ENCODE results near the gene CALHM6. TPM values are rescaled to one million over a fixed set of nuclear protein-coding genes. Genes with fewer than 3 reads are reported as not detected.

Gene CALHM6
- total and polyA plus RNA-seq, 2 experiments from 2014 or later: 1.2 to 1.6 TPM

DNA sequence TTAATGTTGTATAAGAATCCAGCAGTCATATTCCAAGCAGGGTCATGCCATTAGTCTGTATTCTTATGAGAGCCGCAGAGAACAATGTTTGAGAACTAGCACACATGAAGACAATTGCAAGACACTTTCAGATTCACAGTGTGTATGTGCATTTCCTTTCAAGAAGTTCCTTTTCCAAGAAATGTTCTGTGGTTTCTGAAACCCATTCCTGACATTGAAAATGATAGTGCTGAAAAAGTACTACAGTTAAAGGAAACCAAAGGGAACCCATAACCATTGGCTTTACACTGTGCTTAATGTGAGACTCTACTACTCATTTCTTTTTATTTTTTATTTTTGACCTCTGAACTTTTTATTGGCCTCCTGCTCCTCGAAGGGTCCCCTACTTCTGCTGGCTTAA, 4.2 kb upstream of the CALHM6 start (continued):
- TF ChIP-seq, protein P1, sequence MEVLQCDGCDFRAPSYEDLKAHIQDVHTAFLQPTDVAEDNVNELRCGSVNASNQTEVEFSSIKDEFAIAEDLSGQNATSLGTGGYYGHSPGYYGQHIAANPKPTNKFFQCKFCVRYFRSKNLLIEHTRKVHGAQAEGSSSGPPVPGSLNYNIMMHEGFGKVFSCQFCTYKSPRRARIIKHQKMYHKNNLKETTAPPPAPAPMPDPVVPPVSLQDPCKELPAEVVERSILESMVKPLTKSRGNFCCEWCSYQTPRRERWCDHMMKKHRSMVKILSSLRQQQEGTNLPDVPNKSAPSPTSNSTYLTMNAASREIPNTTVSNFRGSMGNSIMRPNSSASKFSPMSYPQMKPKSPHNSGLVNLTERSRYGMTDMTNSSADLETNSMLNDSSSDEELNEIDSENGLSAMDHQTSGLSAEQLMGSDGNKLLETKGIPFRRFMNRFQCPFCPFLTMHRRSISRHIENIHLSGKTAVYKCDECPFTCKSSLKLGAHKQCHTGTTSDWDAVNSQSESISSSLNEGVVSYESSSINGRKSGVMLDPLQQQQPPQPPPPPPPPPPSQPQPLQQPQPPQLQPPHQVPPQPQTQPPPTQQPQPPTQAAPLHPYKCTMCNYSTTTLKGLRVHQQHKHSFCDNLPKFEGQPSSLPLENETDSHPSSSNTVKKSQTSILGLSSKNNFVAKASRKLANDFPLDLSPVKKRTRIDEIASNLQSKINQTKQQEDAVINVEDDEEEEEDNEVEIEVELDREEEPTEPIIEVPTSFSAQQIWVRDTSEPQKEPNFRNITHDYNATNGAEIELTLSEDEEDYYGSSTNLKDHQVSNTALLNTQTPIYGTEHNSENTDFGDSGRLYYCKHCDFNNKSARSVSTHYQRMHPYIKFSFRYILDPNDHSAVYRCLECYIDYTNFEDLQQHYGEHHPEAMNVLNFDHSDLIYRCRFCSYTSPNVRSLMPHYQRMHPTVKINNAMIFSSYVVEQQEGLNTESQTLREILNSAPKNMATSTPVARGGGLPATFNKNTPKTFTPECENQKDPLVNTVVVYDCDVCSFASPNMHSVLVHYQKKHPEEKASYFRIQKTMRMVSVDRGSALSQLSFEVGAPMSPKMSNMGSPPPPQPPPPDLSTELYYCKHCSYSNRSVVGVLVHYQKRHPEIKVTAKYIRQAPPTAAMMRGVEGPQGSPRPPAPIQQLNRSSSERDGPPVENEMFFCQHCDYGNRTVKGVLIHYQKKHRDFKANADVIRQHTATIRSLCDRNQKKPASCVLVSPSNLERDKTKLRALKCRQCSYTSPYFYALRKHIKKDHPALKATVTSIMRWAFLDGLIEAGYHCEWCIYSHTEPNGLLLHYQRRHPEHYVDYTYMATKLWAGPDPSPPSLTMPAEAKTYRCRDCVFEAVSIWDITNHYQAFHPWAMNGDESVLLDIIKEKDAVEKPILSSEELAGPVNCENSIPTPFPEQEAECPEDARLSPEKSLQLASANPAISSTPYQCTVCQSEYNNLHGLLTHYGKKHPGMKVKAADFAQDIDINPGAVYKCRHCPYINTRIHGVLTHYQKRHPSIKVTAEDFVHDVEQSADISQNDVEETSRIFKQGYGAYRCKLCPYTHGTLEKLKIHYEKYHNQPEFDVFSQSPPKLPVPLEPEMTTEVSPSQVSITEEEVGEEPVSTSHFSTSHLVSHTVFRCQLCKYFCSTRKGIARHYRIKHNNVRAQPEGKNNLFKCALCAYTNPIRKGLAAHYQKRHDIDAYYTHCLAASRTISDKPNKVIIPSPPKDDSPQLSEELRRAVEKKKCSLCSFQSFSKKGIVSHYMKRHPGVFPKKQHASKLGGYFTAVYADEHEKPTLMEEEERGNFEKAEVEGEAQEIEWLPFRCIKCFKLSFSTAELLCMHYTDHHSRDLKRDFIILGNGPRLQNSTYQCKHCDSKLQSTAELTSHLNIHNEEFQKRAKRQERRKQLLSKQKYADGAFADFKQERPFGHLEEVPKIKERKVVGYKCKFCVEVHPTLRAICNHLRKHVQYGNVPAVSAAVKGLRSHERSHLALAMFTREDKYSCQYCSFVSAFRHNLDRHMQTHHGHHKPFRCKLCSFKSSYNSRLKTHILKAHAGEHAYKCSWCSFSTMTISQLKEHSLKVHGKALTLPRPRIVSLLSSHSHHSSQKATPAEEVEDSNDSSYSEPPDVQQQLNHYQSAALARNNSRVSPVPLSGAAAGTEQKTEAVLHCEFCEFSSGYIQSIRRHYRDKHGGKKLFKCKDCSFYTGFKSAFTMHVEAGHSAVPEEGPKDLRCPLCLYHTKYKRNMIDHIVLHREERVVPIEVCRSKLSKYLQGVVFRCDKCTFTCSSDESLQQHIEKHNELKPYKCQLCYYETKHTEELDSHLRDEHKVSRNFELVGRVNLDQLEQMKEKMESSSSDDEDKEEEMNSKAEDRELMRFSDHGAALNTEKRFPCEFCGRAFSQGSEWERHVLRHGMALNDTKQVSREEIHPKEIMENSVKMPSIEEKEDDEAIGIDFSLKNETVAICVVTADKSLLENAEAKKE (CRISPR knock-in tag; IDR thresholded peaks at IDR 0.05): no peak

DNA sequence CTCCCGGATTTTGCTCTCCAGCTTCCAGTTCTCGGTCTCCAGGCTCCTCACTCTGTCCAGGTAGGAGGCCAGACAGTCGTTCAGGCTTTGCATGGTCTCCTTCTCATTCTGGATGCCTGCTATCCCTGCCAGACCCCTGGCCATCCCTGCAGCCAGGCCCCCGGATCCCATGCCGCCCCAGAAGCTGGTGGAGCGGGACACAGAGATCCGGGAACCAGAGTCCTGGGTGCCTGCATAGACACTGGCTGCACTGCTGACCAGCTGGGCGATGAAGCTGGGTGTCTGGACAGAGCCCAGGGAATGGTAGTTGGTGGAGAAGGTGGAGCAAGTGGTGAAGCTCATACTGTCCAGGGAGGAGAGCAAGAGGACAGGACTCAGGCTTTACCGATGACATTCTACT, 2.9 kb upstream of the CALHM6 start:
- H3K9me3 Mint-ChIP-seq: no peaks in the 10 kb centered on the region
- no peak overlapping the region for H3K4me3 Mint-ChIP-seq
- Histone ChIP-seq H3K79me2 (replicated peaks; ENCODE audit: insufficient read depth) (no peaks in the 10 kb centered on the region), H3K4me2 (no peak overlapping the region), H3K9me2 (ENCODE audit: insufficient read depth) (no peaks in the 10 kb centered on the region), H4K20me1 (replicated peaks; ENCODE audit: insufficient read depth) (no peaks in the 10 kb centered on the region; the same call in 1 of the 2 replicates), H3F3A (replicated peaks; ENCODE audit: low read depth) (peaks cover 4% of the 10 kb centered on the region), H2AFZ (no peak overlapping the region), H3K27ac (ENCODE audit: low read depth) (no peak overlapping the region), H3K36me3 (ENCODE audit: insufficient read depth) (no peaks in the 10 kb centered on the region), H3K4me1 (ENCODE audit: insufficient read depth) (no peaks in the 10 kb centered on the region), H3K27me3 (ENCODE audit: insufficient read depth) (peaks cover 39% of the 10 kb centered on the region), H3K4me3 (no peak overlapping the region)
- H3K27ac Mint-ChIP-seq: no peak overlapping the region
- H3K27me3 Mint-ChIP-seq (ENCODE audit: insufficient read depth, low read depth, poor library complexity): peaks cover 24% of the 10 kb centered on the region
- TF ChIP-seq NANOG (IDR thresholded peaks at IDR 0.05; ENCODE audit: borderline replicate concordance): no peak
- TF ChIP-seq EZH2 (IDR thresholded peaks at IDR 0.05; ENCODE audit: low read depth, unreplicated experiment): no peak
- TF ChIP-seq POLR2AphosphoS5 (IDR thresholded peaks at IDR 0.05; ENCODE audit: low read depth): no peak
- TF ChIP-seq CREB1 (CRISPR knock-in tag; IDR thresholded peaks at IDR 0.05; ENCODE audit: low read depth): no peak
- TF ChIP-seq, protein P1 (CRISPR knock-in tag; IDR thresholded peaks at IDR 0.05): no peak
- TF ChIP-seq, protein P2, sequence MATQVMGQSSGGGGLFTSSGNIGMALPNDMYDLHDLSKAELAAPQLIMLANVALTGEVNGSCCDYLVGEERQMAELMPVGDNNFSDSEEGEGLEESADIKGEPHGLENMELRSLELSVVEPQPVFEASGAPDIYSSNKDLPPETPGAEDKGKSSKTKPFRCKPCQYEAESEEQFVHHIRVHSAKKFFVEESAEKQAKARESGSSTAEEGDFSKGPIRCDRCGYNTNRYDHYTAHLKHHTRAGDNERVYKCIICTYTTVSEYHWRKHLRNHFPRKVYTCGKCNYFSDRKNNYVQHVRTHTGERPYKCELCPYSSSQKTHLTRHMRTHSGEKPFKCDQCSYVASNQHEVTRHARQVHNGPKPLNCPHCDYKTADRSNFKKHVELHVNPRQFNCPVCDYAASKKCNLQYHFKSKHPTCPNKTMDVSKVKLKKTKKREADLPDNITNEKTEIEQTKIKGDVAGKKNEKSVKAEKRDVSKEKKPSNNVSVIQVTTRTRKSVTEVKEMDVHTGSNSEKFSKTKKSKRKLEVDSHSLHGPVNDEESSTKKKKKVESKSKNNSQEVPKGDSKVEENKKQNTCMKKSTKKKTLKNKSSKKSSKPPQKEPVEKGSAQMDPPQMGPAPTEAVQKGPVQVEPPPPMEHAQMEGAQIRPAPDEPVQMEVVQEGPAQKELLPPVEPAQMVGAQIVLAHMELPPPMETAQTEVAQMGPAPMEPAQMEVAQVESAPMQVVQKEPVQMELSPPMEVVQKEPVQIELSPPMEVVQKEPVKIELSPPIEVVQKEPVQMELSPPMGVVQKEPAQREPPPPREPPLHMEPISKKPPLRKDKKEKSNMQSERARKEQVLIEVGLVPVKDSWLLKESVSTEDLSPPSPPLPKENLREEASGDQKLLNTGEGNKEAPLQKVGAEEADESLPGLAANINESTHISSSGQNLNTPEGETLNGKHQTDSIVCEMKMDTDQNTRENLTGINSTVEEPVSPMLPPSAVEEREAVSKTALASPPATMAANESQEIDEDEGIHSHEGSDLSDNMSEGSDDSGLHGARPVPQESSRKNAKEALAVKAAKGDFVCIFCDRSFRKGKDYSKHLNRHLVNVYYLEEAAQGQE (IDR thresholded peaks at IDR 0.05; ENCODE audit: unreplicated experiment): no peak
- ATAC-seq (no peak), DNase-seq (ENCODE audit: low spot score) (no peak)
- no peaks in the 10 kb centered on the region for H3K36me3 Mint-ChIP-seq (ENCODE audit: low read depth)
- peaks cover 14% of the 10 kb centered on the region for H3K4me1 Mint-ChIP-seq
